Stimulated activated CD8-positive, alpha-beta memory T cell treated with anti-CD3 and anti-CD28 coated beads, Interleukin-2, amount 100 ng/mL, for 1 hour (primary cell): ENCODE data around the gene ABHD5.

Source experiments
- DNase-seq, 2 donors: peaks; one replicate each; pipeline ENCODE4 v3.0.0-alpha.2; 2020; ENCODE audit warnings: low read depth in 2 of 2

ABHD5 gene

DNA sequence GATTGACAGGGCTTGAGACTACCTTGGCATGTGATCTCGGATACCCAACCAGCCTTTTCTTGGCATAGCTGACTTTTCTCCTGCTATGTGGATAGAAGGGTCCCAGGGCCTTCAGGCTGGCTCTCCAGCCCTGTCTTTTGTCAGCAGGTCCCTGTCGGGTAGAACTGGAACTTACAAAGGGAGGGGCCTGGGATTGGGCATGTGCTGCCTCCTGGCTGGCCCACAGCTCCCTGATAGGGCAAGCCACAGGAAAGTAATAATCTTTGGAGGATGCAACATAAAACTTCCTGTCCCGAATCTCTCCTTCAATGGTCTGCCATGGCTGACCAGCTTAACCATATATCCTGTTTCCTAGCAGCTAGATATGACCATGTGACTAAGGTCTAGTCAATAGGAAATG lies 89.1 kb downstream of the ABHD5 start:
- DNase-seq = no peak

DNA sequence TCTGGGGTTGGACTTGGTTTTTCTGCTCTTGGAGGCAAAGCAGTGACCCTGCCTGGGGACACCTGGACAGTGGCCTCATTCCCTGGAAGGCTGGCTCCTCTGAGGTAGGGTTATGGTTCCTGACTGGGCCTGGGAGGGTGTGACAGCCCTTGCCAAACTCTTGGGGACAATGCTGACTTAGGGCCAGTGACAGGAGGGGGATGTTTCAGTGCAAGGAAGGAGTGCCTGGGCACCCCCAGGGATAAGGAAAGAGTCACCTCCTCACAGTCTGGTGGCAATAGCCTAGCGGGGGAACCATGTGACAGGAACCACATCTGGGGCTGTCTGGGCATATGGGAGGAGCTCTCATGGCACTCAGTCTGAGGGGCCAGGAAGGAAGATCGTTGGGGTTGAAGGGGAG lies 91.8 kb downstream of the ABHD5 start:
- no peak for DNase-seq
